Thyroid gland (tissue), 4 donors: ENCODE measurements around the gene PER2. TPM values are rescaled to one million over a fixed set of nuclear protein-coding genes. Genes with fewer than 3 reads are reported as not detected.

Experiments used
- DNase-seq, 2 donors: peaks; one replicate each; pipeline ENCODE4 v3.0.0-alpha.2; 2019
- H3K27ac ChIP-seq, 3 donors: fragments of 200-600 bp; sonication (generic); 1 replicate in 2 of 3; 2 replicates in 1 of 3; pipeline ENCODE4 v1.5.1; 2016 to 2019; ENCODE audit warnings: mild to moderate bottlenecking in 1 of 3, moderate library complexity in 1 of 3
- H3K27me3 ChIP-seq: fragments of 200-600 bp; sonication (generic); one replicate; pipeline ENCODE4 v1.5.1; 2019
- H3K36me3 ChIP-seq, 2 donors: fragments of 200-600 bp; sonication (generic); one replicate each; pipeline ENCODE4 v1.5.1; 2016 to 2019
- H3K4me1 ChIP-seq, 2 donors: fragments of 200-600 bp; sonication (generic); one replicate each; pipeline ENCODE4 v1.5.1; 2017 to 2019
- H3K4me3 ChIP-seq, 3 donors: fragments of 200-600 bp; sonication (generic); replicated peaks in 1 of 3; 1 replicate in 2 of 3; 2 replicates in 1 of 3; pipeline ENCODE4 v1.5.1; 2016; ENCODE audit warnings: mild to moderate bottlenecking in 1 of 3
- H3K9me3 ChIP-seq: fragments of 200-600 bp; sonication (generic); one replicate; pipeline ENCODE4 v1.5.1; 2017
- POLR2A ChIP-seq, 2 donors: fragments of 450-650 bp; IDR thresholded peaks; one replicate each; pipeline ENCODE4 v1.6.1; 2017; ENCODE audit warnings: antibody characterized with exemption in 2 of 2, mild to moderate bottlenecking in 2 of 2, moderate library complexity in 1 of 2
- WGBS, 2 donors: methylation state at CpG; one replicate each; pipeline ENCODE4 v1.1.5; 2017; 5-methylcytosine and 5-hydroxymethylcytosine counted together
- intact Hi-C: fragments of 100-400 bp; cut with DNase I; formaldehyde crosslinking; loops from one replicate; pipeline ENCODE4 v1.15.1; 2023
- total RNA-seq, 4 donors: library from RNA; depleted of rRNA; stranded (reverse); fragments of >200 nt; gene quantifications; one replicate each; pipeline ENCODE4 v1.2.3, GENCODE V29; 2016
- TF ChIP-seq, protein P1 (sequence below), 6 experiments: fragments of 200-600 bp in 3 of 6; fragments of 450-650 bp in 3 of 6; sonication (generic) in 3 of 6; IDR thresholded peaks; one replicate each; pipeline ENCODE4 v1.5.1; 2016 to 2019; ENCODE audit warnings: antibody characterized with exemption in 6 of 6, mild to moderate bottlenecking in 2 of 6, inconsistent platforms in 1 of 6, moderate library complexity in 1 of 6

The PER2 gene
- total RNA-seq, 4 donors from 2014 or later, result 6.5 to 17.6 (median 9.6) TPM

DNA sequence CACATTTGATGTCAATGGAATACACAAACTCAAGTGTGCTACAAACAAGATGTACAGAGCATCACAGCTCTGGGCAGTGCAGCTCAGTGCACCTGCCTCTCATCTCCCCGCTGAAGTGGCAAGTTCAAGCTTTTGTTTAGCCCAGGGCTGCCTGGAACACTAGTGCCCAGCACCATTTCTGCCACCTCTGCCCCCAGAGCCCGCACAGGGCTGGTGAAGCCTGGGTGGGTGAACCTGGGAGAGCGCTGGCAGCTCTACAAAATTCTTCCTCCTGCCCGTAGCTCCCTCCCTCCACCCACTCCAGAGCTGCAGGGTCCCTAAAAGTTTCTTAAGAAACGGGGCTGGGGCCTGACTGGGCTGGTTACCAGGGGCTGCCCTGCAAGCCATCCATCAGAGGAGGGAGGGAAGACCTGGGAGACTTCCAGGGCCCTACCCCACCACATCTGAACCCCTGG is 50.1 kb downstream of the PER2 start:
- H3K36me3 ChIP-seq, result no peaks in the 10 kb centered on the region
- no peaks in the 10 kb centered on the region for H3K9me3 ChIP-seq
- 85 to 88% methylated on average over 5 of the region's 5 CpGs for WGBS, 2 donors
- H3K27ac ChIP-seq, result no peak overlapping the region
- no peak overlapping the region for H3K4me3 ChIP-seq
- peaks cover 10 to 17% of the 10 kb centered on the region in 2 donors for H3K4me1 ChIP-seq
- intact Hi-C loops, result loop anchor here (10.0 kb wide), 1 partner anchor 174 kb away; the partner anchor contains the start of gene SCLY
- H3K27me3 ChIP-seq, result no peaks in the 10 kb centered on the region
- DNase-seq, result no peak
- TF ChIP-seq, protein P1, sequence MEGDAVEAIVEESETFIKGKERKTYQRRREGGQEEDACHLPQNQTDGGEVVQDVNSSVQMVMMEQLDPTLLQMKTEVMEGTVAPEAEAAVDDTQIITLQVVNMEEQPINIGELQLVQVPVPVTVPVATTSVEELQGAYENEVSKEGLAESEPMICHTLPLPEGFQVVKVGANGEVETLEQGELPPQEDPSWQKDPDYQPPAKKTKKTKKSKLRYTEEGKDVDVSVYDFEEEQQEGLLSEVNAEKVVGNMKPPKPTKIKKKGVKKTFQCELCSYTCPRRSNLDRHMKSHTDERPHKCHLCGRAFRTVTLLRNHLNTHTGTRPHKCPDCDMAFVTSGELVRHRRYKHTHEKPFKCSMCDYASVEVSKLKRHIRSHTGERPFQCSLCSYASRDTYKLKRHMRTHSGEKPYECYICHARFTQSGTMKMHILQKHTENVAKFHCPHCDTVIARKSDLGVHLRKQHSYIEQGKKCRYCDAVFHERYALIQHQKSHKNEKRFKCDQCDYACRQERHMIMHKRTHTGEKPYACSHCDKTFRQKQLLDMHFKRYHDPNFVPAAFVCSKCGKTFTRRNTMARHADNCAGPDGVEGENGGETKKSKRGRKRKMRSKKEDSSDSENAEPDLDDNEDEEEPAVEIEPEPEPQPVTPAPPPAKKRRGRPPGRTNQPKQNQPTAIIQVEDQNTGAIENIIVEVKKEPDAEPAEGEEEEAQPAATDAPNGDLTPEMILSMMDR (IDR thresholded peaks at IDR 0.05), result no peak
- no peak for TF ChIP-seq POLR2A (IDR thresholded peaks at IDR 0.05)

DNA sequence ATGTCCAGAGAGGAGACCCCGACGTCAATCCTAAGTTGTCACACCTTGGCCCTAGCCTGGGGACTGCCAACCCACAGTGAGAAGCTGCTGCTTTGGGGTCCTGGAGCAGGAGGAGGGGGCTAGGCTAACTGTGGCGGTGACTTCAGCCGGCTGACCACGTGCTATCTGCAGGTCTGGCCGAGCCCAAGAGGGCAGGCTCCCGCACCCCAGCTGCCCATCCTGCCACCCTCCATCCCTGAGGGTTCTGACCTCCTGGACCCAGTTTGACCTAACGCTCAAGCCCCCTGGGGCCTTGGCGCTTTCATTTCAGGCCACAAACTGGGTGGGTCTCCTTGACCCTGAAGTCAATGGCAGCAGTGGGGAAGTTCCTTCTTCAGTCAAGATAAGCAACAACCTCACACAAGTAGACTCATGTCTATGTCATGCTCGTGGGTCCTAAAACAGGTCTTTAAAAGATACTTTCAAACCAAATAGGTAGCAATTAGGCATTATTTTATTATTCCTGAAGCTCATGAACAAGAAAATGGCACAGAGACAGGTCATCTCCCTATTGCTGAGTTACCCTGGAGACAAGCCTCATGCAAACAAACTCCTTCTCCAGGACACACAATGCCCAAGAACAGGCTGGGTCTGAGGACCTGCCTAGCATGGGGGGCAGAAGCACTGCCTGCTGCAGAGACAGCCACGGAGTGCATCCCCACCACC is 50.8 kb downstream of the PER2 start:
- DNase-seq, result no peak
- no peak for TF ChIP-seq POLR2A (IDR thresholded peaks at IDR 0.05)
- TF ChIP-seq, protein P1 (IDR thresholded peaks at IDR 0.05), result no peak

DNA sequence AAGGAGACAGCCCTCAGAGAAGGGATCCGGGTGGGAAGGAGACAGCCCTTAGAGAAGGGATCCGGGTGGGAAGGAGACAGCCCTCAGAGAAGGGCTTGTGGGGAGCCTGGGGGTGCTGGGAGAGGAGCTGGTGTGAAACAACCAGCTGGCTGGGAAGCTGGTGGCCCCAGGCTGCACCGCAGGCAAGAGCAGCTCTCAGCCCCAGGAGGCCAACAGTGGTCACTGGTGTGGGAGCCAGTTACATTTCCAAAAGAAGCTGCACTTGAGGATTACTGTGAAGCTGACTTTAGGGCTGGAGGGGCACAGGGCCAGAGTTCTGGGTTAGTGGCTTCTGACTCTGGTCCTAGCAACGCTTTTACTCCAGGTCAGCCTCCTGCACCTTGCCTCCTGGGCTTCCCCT is 51.8 kb downstream of the PER2 start:
- no peak overlapping the region for H3K27ac ChIP-seq
- no peaks in the 10 kb centered on the region for H3K9me3 ChIP-seq
- H3K27me3 ChIP-seq, result no peaks in the 10 kb centered on the region
- no peak for DNase-seq
- WGBS, 2 donors, result 76 to 86% methylated on average over 4 of the region's 4 CpGs
- no peak overlapping the region for H3K4me3 ChIP-seq
- TF ChIP-seq POLR2A (IDR thresholded peaks at IDR 0.05), result no peak
- TF ChIP-seq, protein P1 (IDR thresholded peaks at IDR 0.05), result no peak
- intact Hi-C loops, result loop anchor here (10.0 kb wide), 1 partner anchor 172 kb away; the partner anchor contains the start of gene SCLY
- H3K36me3 ChIP-seq, result no peaks in the 10 kb centered on the region
- H3K4me1 ChIP-seq, result peaks cover 10 to 20% of the 10 kb centered on the region in 2 donors

More for the DNA sequence above, 50.8 kb downstream of the PER2 start:
- WGBS, 2 donors, result 84 to 88% methylated on average over 8 to 10 of the region's 11 CpGs
- H3K27me3 ChIP-seq, result no peaks in the 10 kb centered on the region
- no peaks in the 10 kb centered on the region for H3K9me3 ChIP-seq
- H3K36me3 ChIP-seq, result no peaks in the 10 kb centered on the region
- H3K4me3 ChIP-seq, result no peak overlapping the region
- H3K27ac ChIP-seq, result no peak overlapping the region
- peaks cover 10 to 17% of the 10 kb centered on the region in 2 donors for H3K4me1 ChIP-seq
- intact Hi-C loops, result loop anchor here (10.0 kb wide), 1 partner anchor 173 kb away; the partner anchor contains the start of gene SCLY

DNA sequence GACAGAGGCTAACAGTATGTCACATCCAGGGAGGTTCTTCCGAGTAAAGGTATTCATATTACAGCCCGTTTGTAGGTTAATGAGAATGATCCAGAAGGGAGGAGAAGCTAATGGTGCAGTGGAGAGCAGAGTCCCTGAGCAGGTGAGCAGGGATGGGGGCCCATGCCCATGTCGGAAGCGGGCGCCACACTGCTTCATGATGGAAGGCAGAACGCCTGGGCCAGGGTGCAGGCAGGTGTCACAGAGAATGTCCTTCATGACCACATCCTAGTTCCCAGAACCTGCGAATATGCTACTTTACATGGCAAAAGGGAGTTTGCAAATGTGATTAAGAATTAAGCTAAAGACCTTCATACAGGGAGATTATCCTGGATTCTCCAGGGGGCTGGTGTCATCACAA is 52.6 kb downstream of the PER2 start:
- H3K9me3 ChIP-seq, result no peaks in the 10 kb centered on the region
- 90 to 91% methylated on average over 6 to 7 of the region's 7 CpGs for WGBS, 2 donors
- intact Hi-C loops, result loop anchor here (10.0 kb wide), 1 partner anchor 171 kb away; the partner anchor contains the start of gene SCLY
- H3K27me3 ChIP-seq, result no peaks in the 10 kb centered on the region
- no peak for DNase-seq
- TF ChIP-seq POLR2A (IDR thresholded peaks at IDR 0.05), result no peak
- TF ChIP-seq, protein P1 (IDR thresholded peaks at IDR 0.05), result no peak
- peaks cover 12 to 22% of the 10 kb centered on the region in 2 donors for H3K4me1 ChIP-seq
- H3K36me3 ChIP-seq, result no peaks in the 10 kb centered on the region
- no peak overlapping the region for H3K4me3 ChIP-seq
- no peak overlapping the region for H3K27ac ChIP-seq

DNA sequence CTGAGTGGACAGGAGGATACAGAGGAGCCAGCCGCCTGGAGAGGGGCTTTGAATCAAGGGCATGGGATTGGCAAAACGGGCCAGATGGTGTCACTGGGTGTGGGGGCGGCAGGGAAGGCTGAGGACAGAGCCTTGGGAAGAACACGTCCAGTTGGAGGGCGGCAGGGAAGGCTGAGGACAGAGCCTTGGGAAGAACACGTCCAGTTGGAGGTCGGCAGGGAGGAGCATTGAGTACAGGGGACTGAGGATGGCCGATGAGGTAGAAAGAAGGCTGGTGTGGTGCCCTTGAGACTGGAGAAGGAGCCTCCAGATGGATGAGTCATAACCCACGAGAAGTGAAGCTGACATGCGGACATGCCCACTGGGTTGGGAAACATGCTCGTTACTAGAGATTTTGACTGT is 53.1 kb downstream of the PER2 start:
- Histone ChIP-seq H3K4me3 (no peak overlapping the region), H3K9me3 (no peaks in the 10 kb centered on the region), H3K27ac (no peak overlapping the region), H3K4me1 (peaks cover 7 to 18% of the 10 kb centered on the region in 2 donors), H3K27me3 (no peaks in the 10 kb centered on the region), H3K36me3 (no peaks in the 10 kb centered on the region)
- 63 to 76% methylated on average over 11 of the region's 11 CpGs for WGBS, 2 donors
- TF ChIP-seq POLR2A (IDR thresholded peaks at IDR 0.05), result no peak
- TF ChIP-seq, protein P1 (IDR thresholded peaks at IDR 0.05), result no peak
- intact Hi-C loops, result loop anchor here (10.0 kb wide), 1 partner anchor 171 kb away; the partner anchor contains the start of gene SCLY
- no peak for DNase-seq
